ENCODE measurements around the gene PTK6. TPM values are rescaled to one million over a fixed set of nuclear protein-coding genes. Genes with fewer than 3 reads are reported as not detected.

The PTK6 gene
- total and polyA plus RNA-seq, 2 donors (not counting 1 experiment from before 2014, with no cell fraction given) = 0.86 to 2.3 TPM

DNA sequence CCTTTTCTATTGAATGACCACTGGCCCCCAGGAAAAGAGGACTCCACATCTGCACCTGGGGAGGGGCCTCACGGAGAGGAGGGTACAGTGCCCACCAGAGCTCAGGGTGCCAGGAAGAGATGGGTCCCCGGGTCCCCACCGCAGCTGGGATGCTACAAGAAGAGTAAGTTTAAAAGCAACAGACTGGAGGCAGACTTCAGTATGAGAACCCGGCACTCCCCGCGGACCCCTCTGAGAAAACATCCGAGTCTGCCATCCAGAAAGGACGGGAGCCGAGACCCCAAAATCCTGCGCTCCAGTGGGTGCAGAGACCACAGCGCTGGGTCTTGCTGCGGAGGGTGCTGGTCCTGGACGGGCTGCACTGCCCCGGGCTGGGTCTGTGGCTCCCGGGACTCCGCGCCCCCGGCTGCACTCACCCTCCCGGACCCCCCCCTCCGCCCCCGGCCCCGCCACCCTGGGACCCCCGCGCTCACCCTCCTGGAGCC, 36.5 kb upstream of the PTK6 start:
- Histone ChIP-seq H3K9me3 (ENCODE audit: control extremely low read depth in 1 of 3, control insufficient read depth in 2 of 3, insufficient read depth in 1 of 3, low read length in 2 of 3) (no peaks in the 10 kb centered on the region), H3K27ac (ENCODE audit: low read length in 2 of 2) (peak overlapping the region; percentile 44 to 73), H3K4me1 (ENCODE audit: control insufficient read depth in 2 of 2, insufficient read depth in 2 of 2, low read length in 2 of 2) (peaks cover 27 to 44% of the 10 kb centered on the region in 2 donors), H2AFZ (ENCODE audit: insufficient read depth, low read depth, low read length, poor library complexity, severe bottlenecking) (peak overlapping the region; percentile 60), H3K4me2 (replicated peaks; ENCODE audit: low read depth, low read length, poor library complexity, severe bottlenecking) (peak overlapping the region; percentile 97), H3K4me3 (ENCODE audit: control extremely low read depth in 1 of 5, extremely low read depth in 1 of 5, insufficient read depth in 1 of 5, low read depth in 2 of 5, low read length in 4 of 5) (peak overlapping the region; percentile 61 to 86 (median 79)), H3K79me2 (ENCODE audit: control insufficient read depth, insufficient read depth, low read length) (peaks cover 24% of the 10 kb centered on the region), H3K27me3 (replicated peaks in 1 of 4; ENCODE audit: control extremely low read depth in 1 of 4, control insufficient read depth in 3 of 4, insufficient read depth in 4 of 4, low read length in 3 of 4) (no peaks in the 10 kb centered on the region), H4K20me1 (ENCODE audit: control insufficient read depth, insufficient read depth, low read length, poor library complexity, severe bottlenecking) (peaks cover 34% of the 10 kb centered on the region), H3K36me3 (replicated peaks in 1 of 2; ENCODE audit: control extremely low read depth in 1 of 2, control insufficient read depth in 1 of 2, extremely low read depth in 1 of 2, insufficient read depth in 2 of 2, low read length in 1 of 2) (peaks cover 0 to 13% of the 10 kb centered on the region in 2 experiments), H3K9ac (ENCODE audit: low read length) (peak overlapping the region; percentile 85)
- peak overlapping the region; percentile 81 for H3K27ac Mint-ChIP-seq
- no peak for TF ChIP-seq EZH2 (IDR thresholded peaks at IDR 0.05; ENCODE audit: borderline replicate concordance, insufficient read depth, low read depth, low read length, poor library complexity, severe bottlenecking)
- no peak for TF ChIP-seq CTCF (IDR thresholded peaks at IDR 0.05)
- ATAC-seq (ENCODE audit: low read depth) = peak; percentile 28
- CTCF ChIA-PET = interaction anchor here (1.1 to 3.1 kb wide), 2 partner anchors 35 to 77 kb away, joined by 4 to 17 read pairs; no protein-coding TSS in a partner anchor
- H3K27me3 Mint-ChIP-seq = no peaks in the 10 kb centered on the region
- peaks cover 15% of the 10 kb centered on the region for H3K4me1 Mint-ChIP-seq
- peak overlapping the region; percentile 87 for H3K4me3 Mint-ChIP-seq
- POLR2A ChIA-PET = interaction anchor here (0.6 to 2.3 kb wide), 7 partner anchors 11 to 138 kb away, joined by 3 to 11 read pairs (median 4); partner anchors contain the start of gene PPDPF
- 1% methylated on average over 14 of the region's 24 CpGs for WGBS (ENCODE audit: insufficient coverage)
- intact Hi-C loops (cut with micrococcal nuclease) = loop anchor here (1.0 kb wide), 1 partner anchor 19 kb away; the partner anchor contains the start of gene FNDC11
- H3K9me3 Mint-ChIP-seq (ENCODE audit: insufficient read depth) = no peaks in the 10 kb centered on the region
- no peak for DNase-seq
